Activated CD4-positive, alpha-beta T cell treated with anti-CD3 and anti-CD28 coated beads, Interleukin-2, Interleukin-4, amounts not matched to agents 100 ng/mL and 50 ng/mL, durations not matched to agents 16 hours and 8 hours (primary cell): ENCODE measurements around the gene TUBGCP3.
"Not testable (repeated sequence)": the region's sequence is repeated elsewhere in the genome, so short reads cannot be mapped to it uniquely, and the experiment has no call there.

Source experiments
- DNase-seq: peaks from one replicate; pipeline ENCODE4 v3.0.0-alpha.2; 2020; ENCODE audit warnings: low spot score

The TUBGCP3 gene

GRCh38 chr13:112587764-112588489 lies at the start of gene TUBGCP3:
TSS of gene TUBGCP3 (minus strand) at chr13:112588153. CDS start at chr13:112587980, 173 bp downstream.
- peak; percentile 84 for DNase-seq

- DNase-seq, result no peak
These were observed 49.3 kb upstream of the TUBGCP3 start for GRCh38 chr13:112637017-112637801.

GRCh38 chr13:112636401-112636975 lies 48.5 kb upstream of the TUBGCP3 start:
- DNase-seq, result no peak

GRCh38 chr13:112635323-112635722 lies 47.4 kb upstream of the TUBGCP3 start:
- DNase-seq, result no peak

GRCh38 chr13:112634102-112634501 lies 46.1 kb upstream of the TUBGCP3 start:
- no peak for DNase-seq

- DNase-seq, result not testable (repeated sequence)
These were observed 42.3 kb upstream of the TUBGCP3 start for GRCh38 chr13:112630226-112630625.

GRCh38 chr13:112629161-112629560 lies 41.2 kb upstream of the TUBGCP3 start:
- DNase-seq, result no peak

GRCh38 chr13:112627613-112628012 lies 39.7 kb upstream of the TUBGCP3 start:
- DNase-seq, result not testable (repeated sequence)

- no peak for DNase-seq
These were observed 39.2 kb upstream of the TUBGCP3 start for GRCh38 chr13:112627161-112627560.

- no peak for DNase-seq
These were observed 38.8 kb upstream of the TUBGCP3 start for GRCh38 chr13:112626761-112627160.

- DNase-seq, result no peak
These were observed 38.2 kb upstream of the TUBGCP3 start for GRCh38 chr13:112626124-112626523.

- no peak for DNase-seq
These were observed 37.7 kb upstream of the TUBGCP3 start for GRCh38 chr13:112625698-112626097.

- DNase-seq, result no peak
These were observed 36.9 kb upstream of the TUBGCP3 start for GRCh38 chr13:112624602-112625430.

GRCh38 chr13:112624040-112624439 lies 36.1 kb upstream of the TUBGCP3 start:
- DNase-seq, result no peak

GRCh38 chr13:112623051-112623711 lies 35.2 kb upstream of the TUBGCP3 start:
- no peak for DNase-seq

- no peak for DNase-seq
These were observed 34.4 kb upstream of the TUBGCP3 start for GRCh38 chr13:112622375-112622774.

- DNase-seq, result no peak
These were observed 32.0 kb upstream of the TUBGCP3 start for GRCh38 chr13:112619730-112620631.

- DNase-seq, result no peak
These were observed 30.5 kb upstream of the TUBGCP3 start for GRCh38 chr13:112618501-112618900.

GRCh38 chr13:112617754-112618375 lies 29.9 kb upstream of the TUBGCP3 start:
- no peak for DNase-seq
